GM18508 (cell line): ENCODE measurements around the gene TUBGCP2.
A peak's percentile ranks its signal among the peaks of the same experiment; 100 is the strongest.

ENCODE experiments used
- ATAC-seq: cut with Tn5 transposase; IDR thresholded peaks from one replicate; pipeline ENCODE4 v1.9.1; 2021; ENCODE audit warnings: moderate number of reproducible peaks; ENCODE audit not compliant: insufficient read depth, unreplicated experiment

TUBGCP2 gene

GRCh38 chr10:133308421-133309099 lies at the start of gene TUBGCP2, which contains the start of gene ZNF511:
TUBGCP2 (minus strand) TSS chr10:133308872; CDS start chr10:133302941, 5,931 bp downstream.
ZNF511 (plus strand) TSS chr10:133308914; CDS start chr10:133308944, 30 bp downstream.
- ATAC-seq, result peak; percentile 37

GRCh38 chr10:133357285-133358161 lies 48.9 kb upstream of the TUBGCP2 start, which contains the start of gene FUOM:
FUOM (minus strand) TSS chr10:133358019; CDS start chr10:133358007, 12 bp downstream.
- no peak for ATAC-seq

GRCh38 chr10:133356549-133357284 lies 48.0 kb upstream of the TUBGCP2 start:
- no peak for ATAC-seq

GRCh38 chr10:133355991-133356390 lies 47.3 kb upstream of the TUBGCP2 start:
- no peak for ATAC-seq

- ATAC-seq, result no peak
These were observed 46.6 kb upstream of the TUBGCP2 start for GRCh38 chr10:133355266-133355665.

GRCh38 chr10:133354672-133355240 lies 46.1 kb upstream of the TUBGCP2 start:
- no peak for ATAC-seq

GRCh38 chr10:133353988-133354605 lies 45.4 kb upstream of the TUBGCP2 start:
- no peak for ATAC-seq

- ATAC-seq, result no peak
These were observed 44.7 kb upstream of the TUBGCP2 start for GRCh38 chr10:133353202-133353959.

GRCh38 chr10:133351408-133352318 lies 43.0 kb upstream of the TUBGCP2 start:
- no peak for ATAC-seq

GRCh38 chr10:133350950-133351329 lies 42.3 kb upstream of the TUBGCP2 start:
- ATAC-seq, result no peak

GRCh38 chr10:133350283-133350949 lies 41.7 kb upstream of the TUBGCP2 start:
- no peak for ATAC-seq

GRCh38 chr10:133349577-133350011 lies 40.9 kb upstream of the TUBGCP2 start:
- no peak for ATAC-seq

- no peak for ATAC-seq
These were observed 40.5 kb upstream of the TUBGCP2 start for GRCh38 chr10:133349160-133349568.

- ATAC-seq, result no peak
These were observed 39.2 kb upstream of the TUBGCP2 start for GRCh38 chr10:133347710-133348517.

- ATAC-seq, result no peak
These were observed 37.7 kb upstream of the TUBGCP2 start for GRCh38 chr10:133346413-133346812.

GRCh38 chr10:133344236-133344635 lies 35.6 kb upstream of the TUBGCP2 start:
- ATAC-seq, result no peak

GRCh38 chr10:133343558-133343957 lies 34.9 kb upstream of the TUBGCP2 start:
- ATAC-seq, result no peak
